Measurements from ENCODE around the gene FAM110A.
"Not testable (repeated sequence)": the region's sequence is repeated elsewhere in the genome, so short reads cannot be mapped to it uniquely, and the experiment has no call there.

Gene FAM110A

GRCh38 chr20:833450-834150 is at the start of gene FAM110A:
TSS of gene FAM110A (plus strand) at chr20:833715. CDS start at chr20:844805, 11,090 bp downstream.
- peak; percentile 90 to 91 for ATAC-seq

DNA sequence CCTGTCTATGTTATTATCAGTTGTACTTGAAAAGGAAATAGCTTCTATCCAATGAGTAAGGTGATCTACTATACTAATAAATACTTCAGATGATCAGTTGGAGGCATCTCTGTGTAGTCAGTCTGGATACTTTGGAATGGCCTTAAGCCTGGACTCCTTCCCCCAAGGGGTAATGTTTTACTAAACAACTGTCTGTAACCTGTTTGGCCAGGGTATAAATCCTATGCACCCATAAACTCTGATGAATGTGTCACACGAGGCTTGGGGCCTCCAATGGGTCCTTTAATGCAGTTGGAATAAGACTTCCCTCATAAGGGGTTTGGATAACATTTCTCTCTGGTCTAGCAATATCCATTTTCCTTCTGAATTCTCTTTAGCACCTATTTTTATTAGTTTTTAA is 45.7 kb upstream of the FAM110A start:
- no peak for ATAC-seq

DNA sequence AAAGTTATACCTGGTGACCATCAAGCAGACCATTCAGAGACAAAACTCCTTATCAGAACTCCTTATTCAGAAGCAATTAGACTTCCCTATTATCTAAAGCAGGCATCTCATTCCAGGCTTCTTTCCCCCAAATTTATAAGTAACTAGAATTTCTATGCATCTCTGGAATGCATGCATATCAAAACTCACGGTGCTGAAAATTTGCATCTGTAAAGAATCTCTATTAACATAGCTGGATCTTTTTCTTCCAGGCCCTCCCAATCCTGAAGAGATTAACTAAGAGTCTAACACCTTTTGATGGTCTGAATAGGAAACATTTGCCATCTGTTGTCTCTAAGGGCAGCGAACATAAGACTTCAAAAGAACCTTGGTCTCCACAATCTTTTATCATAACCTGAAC is 42.5 kb upstream of the FAM110A start:
- no peak for ATAC-seq

GRCh38 chr20:792248-792647 is 41.3 kb upstream of the FAM110A start:
- no peak for ATAC-seq

GRCh38 chr20:796921-797320 is 36.6 kb upstream of the FAM110A start:
- no peak for ATAC-seq

- ATAC-seq, result not testable (repeated sequence)
These were observed 34.8 kb upstream of the FAM110A start for GRCh38 chr20:798746-799145.

DNA sequence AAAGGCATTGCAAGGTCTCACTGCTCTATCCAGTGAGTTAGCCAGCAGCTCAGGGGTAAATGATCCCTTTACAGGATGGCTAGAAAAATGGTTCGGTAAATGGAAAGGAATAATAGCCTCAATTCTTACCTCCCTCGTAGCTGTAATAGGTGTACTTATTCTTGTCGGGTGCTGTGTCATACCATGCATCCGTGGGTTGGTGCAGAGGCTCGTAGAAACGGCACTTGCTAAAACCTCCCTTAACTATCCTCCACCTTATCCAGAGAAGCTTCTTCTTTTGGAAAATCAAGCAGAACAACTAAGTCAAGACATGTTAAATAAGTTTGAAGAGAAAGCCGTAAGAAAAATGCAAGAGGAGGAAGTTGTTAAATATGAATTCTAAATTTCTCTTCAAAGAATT is 33.5 kb upstream of the FAM110A start:
- not testable (repeated sequence) for ATAC-seq

GRCh38 chr20:801678-802077 is 31.8 kb upstream of the FAM110A start:
- no peak for ATAC-seq

DNA sequence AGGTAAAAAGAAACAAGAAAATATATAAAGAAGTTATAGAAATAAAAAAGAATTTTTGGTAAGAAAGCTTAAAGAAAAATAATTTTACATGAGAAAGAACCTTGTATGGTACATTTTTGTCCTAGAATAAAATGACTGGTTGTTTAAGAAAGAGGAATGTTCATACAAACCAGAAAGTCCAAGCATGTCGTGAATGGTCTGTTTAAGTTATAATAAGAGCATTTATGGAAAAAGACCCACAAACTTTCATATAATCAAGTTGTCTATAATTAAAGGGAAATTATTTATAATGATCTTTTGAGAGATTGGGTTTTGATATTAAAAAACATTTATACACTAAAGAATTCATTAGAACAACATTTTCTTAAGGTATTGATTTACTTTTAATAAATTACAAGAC is 27.8 kb upstream of the FAM110A start:
- ATAC-seq, result no peak

DNA sequence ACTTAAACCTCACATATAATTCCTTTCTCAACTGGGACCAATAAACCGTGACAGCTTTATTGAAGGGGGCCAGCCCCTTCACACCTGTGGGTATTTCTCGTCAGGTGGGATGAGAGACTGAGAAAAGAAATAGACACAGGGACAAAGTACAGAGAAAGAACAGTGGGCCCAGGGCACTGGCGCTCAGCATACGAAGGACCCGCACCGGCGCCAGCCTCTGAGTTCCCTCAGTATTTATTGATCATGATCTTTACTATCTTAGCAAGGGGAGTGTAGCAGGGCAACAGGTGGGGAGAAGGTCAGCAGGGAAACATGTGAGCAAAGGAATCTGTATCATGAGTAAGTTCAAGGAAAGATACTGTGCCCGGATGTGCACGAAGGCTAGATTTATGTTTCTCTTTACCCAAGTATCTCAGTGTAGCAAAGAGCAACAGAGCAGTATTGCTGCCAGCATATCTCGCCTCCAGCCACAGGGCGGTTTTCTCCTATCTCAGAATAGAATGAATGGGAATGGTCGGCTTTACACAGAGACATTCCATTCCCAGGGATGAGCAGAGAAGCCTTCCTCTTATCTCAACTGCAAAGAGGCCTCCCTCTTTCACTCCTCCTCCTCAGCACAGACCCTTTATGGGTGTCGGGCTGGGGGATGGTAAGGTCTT is 21.6 kb upstream of the FAM110A start:
- ATAC-seq, result not testable (repeated sequence)

DNA sequence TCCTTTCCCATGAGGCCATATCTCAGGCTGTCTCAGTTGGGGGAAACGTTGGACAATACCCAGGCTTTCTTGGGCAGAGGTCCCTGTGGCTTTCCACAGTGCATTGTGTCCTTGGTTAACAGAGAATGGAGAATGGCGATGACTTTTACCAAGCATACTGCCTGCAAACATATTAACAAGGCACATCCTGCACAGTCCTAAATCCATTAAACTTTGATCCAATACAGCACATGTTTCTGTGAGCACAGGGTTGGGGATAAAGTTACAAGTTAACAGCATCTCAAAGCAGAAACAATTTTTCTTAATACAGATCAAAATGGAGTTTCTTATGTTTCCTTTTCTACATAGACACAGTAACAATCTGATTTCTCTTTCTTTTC is 21.1 kb upstream of the FAM110A start:
- not testable (repeated sequence) for ATAC-seq

GRCh38 chr20:813390-813789 is 20.1 kb upstream of the FAM110A start:
- no peak for ATAC-seq

DNA sequence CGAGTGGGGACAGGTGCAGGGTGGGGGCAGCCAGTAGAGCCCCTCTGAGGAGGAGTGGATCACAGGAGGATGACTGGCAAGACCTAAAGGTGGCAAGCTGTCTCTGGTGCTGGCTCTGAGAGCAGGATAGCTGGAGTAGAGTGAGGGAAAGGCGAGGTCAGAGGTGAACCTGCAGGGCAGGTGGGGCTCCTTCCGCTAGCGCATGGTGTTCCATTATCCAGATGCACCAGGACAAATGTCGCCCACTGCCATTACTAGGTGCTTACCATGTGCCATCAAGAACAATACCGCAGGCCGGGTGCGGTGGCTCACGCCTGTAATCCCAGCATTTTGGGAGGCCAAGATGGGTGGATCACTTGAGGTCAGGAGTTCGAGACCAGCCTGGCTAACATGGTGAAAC is 18.3 kb upstream of the FAM110A start:
- no peak for ATAC-seq

DNA sequence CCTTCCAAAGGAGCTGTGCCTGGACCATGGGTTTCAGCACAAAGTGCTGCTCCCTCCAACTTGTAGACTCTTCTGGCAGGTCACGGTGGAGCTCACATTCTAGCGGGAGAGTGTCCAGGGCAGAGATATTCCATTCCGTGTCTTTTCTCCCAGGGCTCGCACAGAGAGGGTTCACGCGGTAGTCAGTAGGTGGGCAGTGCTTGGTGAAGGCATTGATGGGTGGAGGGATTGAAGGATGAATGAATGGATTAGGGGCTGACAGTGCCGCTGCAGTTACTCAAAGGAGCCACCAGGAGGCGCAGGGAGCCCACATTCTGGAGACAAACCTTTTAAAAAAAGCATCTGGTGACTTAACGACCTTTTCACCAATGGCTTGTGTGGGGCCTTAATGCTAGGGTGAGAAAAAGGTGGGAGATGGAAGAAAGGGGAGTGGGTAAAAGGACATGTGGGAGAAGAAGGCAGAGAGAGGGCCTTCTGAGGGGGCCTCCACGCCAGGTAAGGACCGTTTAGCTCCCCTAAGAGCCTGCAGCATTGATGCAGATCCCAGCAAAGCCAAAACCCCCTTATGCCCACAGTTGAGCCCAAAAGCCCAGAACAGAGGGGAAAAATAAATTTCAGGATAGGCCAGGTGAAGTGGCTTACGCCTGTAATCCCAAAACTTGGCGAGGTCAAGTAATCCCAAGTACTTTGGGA is 17.5 kb upstream of the FAM110A start:
- peak in 1 of 2 donors; percentile 38 for ATAC-seq

- no peak for ATAC-seq
These were observed 15.4 kb upstream of the FAM110A start for GRCh38 chr20:818001-818664.

GRCh38 chr20:819680-820322 is 13.7 kb upstream of the FAM110A start:
- no peak for ATAC-seq

DNA sequence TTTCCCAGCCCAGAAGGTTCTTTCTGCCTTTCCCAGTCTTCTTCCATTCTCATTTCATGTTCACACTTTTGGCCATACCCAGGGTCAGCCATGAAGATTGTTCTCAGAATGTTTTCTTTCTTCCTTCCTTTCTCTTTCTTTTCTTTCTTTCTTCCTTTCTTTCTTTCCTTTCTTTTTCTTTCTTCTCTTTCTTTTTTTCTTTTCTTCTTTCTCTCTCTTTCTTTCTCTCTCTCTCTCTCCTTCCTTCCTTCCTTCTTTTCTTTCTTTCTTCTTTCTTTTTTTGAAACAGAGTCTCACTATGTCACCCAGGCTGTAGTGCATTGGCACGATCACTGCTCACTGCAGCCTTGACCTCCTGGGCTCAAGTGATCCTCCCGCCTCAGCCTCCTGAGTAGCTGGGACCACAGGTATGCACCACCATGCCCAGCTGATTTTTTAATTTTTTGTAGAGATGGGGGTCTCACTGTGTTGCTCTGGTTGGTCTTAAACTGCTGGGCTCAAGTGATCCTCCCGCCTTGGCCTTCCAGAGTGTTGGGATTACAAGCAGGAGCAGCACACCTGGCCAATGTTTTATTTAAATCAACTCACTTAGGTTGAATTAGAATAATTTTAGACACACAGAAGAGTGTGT is 13.1 kb upstream of the FAM110A start:
- ATAC-seq, result no peak

- ATAC-seq, result no peak
These were observed 12.3 kb upstream of the FAM110A start for GRCh38 chr20:821046-821730.

- ATAC-seq, result no peak
These were observed 11.8 kb upstream of the FAM110A start for GRCh38 chr20:821731-822065.

- no peak for ATAC-seq
These were observed 10.6 kb upstream of the FAM110A start for GRCh38 chr20:822651-823573.

DNA sequence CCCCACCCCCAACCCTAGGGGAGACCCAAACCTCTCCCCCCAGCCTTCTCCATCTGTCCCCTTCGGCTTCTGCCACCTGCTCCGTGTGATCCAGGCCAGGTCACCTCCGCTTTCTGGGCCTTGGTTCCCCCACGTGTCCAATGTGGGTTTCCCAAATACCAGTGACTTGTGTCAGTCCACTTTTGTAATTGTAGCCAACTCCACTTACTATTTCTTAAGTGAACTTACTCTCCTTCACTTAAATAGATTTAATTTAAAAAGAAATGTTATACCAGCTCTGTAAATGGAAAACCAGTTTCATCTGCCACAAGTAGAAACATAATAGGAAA is 10.0 kb upstream of the FAM110A start:
- ATAC-seq, result no peak
